GM12875 (cell line): Measurements from ENCODE around the gene ADCY1.
A peak's percentile ranks its signal among the peaks of the same experiment; 100 is the strongest.

Source experiments
- H3K4me3 ChIP-seq: one replicate; pipeline ENCODE4 v1.5.1; 2011; ENCODE audit warnings: low read depth, low read length, control low read depth
- TF ChIP-seq, protein P1 (sequence below): IDR thresholded peaks from 2 replicates; pipeline ENCODE4 v1.5.1; 2011; ENCODE audit warnings: low read depth, mild to moderate bottlenecking, control low read depth, inconsistent platforms, low read length, moderate library complexity, borderline replicate concordance; ENCODE audit not compliant: insufficient read depth

Gene ADCY1

DNA sequence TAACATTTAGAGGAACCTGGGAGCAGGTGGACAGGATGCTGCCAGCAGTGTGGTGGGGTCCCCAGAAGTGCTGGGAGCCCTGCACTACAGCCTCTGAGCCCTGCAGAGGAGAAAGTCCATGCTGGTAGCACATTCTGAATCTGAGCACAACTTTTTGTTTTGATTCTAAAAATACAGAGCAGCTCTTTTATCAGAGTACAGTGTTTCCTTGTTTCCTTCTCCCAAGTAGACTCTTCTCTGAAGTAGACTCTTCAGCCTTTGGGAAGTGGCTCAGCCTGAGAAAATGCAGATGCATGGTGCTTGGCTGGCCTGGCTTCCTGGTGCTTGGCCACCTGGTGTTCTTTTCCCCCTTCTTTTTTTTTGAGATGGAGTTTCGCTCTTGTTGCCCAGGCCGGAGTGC, 9.1 kb downstream of the ADCY1 start:
- no peak overlapping the region for H3K4me3 ChIP-seq
- TF ChIP-seq, protein P1, sequence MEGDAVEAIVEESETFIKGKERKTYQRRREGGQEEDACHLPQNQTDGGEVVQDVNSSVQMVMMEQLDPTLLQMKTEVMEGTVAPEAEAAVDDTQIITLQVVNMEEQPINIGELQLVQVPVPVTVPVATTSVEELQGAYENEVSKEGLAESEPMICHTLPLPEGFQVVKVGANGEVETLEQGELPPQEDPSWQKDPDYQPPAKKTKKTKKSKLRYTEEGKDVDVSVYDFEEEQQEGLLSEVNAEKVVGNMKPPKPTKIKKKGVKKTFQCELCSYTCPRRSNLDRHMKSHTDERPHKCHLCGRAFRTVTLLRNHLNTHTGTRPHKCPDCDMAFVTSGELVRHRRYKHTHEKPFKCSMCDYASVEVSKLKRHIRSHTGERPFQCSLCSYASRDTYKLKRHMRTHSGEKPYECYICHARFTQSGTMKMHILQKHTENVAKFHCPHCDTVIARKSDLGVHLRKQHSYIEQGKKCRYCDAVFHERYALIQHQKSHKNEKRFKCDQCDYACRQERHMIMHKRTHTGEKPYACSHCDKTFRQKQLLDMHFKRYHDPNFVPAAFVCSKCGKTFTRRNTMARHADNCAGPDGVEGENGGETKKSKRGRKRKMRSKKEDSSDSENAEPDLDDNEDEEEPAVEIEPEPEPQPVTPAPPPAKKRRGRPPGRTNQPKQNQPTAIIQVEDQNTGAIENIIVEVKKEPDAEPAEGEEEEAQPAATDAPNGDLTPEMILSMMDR = no peak

DNA sequence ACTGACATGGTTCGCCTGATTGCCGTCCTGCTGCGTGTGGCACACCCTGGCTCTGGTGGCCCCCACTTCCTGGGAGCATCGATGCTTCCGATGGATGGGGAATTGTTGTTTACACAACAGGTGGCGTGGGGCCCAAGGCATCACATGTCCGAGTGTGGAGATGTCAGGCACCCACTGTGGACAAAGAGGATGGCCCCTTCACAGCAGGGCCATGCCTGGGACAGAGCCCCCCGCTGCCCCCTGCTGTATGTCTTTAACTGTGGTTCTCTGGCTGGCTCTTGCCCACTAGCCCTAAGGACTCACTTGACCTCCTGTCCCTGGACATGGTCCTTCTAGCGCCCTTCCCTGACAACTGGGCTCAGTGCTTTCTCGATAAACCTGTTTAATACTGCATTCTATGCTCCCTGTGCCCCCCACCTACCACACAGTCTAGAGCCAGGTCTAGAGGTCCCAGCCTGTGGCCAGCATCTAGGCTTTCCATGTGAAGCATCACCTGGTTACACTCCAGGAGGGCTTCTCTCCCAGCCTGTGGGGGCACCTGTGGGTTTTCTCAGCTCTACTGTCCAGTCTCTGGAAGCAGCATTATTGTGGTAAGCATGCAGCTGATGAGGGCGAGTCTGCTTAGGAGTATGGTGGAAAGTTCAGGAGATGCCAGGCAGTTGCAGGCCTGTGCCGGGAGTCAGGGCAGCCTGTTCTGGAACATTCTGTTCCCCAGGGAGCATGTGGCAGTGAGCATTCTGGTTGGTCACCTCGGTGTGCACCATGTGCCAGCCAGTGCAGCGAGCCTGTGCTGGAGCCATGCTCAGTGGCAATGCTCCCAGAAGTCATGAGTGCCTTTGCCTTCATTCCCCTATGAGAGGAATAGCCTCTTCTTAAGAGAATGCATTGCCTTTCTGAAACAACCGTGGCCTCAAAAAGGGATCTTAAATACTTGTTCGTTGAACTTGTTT, 10.4 kb downstream of the ADCY1 start:
- H3K4me3 ChIP-seq = no peak overlapping the region
- TF ChIP-seq, protein P1 = 0 out of 2 replicates have a peak, but pooled peaks have one; percentile 7

GRCh38 chr7:45585628-45586027, 11.5 kb downstream of the ADCY1 start:
- TF ChIP-seq, protein P1 = no peak
- H3K4me3 ChIP-seq = no peak overlapping the region

GRCh38 chr7:45586542-45587520, 12.7 kb downstream of the ADCY1 start:
- TF ChIP-seq, protein P1 = no peak
- no peak overlapping the region for H3K4me3 ChIP-seq

GRCh38 chr7:45588466-45588865, 14.3 kb downstream of the ADCY1 start:
- no peak overlapping the region for H3K4me3 ChIP-seq
- TF ChIP-seq, protein P1 = no peak

DNA sequence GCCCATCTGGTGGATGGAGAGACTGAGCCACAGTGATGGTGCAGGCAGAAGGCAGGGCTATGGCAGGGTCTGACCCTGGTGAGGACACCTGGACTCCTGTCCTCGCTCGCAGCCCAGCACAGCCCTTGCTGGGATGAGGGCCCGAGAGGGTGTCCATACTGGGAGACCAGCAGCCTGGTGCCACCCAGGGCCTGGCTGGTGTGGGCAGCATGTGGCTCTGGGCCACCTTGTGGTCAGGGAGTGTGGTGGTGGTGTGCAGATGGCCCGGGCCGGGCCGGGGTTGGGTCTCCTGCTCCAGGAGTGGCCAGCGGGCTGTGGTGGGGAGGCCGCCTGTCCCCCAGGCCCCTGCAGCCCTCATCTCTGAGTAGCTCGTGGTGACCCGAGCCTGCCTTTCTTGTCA, 14.9 kb downstream of the ADCY1 start:
- TF ChIP-seq, protein P1 = no peak
- no peak overlapping the region for H3K4me3 ChIP-seq
